AML-193 (cell line): Measurements from ENCODE around the gene ARID1B.
A peak's percentile ranks its signal among the peaks of the same experiment; 100 is the strongest.

Experiments
- DNase-seq, 2 experiments: peaks; one replicate each; lab custom pipeline; 2025; lab: John Stamatoyannopoulos, UW

The ARID1B gene

DNA sequence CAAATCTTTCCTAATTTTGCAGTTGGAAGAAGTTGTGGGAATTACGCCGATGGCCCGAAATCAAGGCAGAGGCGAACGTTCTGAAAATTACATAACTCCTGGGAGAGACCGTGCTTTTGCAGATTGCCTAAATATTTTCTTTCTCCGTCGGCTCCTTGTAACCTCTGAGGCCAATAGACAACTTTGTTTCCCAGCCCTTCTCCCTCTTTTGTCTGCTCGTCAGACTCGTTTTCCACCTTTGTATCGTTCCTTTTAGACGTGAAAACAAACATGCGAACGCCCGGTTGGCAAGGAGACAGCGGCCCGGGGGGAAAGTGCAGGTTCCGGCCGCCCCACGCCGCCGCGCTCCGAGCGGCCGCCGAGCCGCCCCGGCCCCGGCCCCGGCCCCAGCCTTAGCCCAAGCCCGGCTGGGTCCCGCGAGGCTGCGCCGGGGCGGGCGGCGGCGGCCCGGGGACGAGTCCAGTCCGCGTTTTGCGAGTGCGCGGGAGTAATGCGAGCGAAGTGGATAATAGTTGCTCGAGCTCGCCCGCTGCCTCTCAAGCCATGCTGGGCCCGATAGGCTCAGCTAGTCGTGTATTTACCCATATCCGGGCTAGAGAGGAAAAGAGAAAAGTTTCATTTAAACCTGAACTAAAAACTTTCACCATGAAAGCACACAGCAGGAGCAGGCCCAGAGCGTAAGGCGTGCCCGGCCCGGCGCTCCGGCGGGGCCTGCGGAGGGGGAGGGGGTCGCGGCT, at the start of gene ARID1B:
Gene ARID1B, plus strand, starts transcription at position 539 of the 737 bp plus-strand sequence. CDS start 303 bp downstream, outside the sequence.
- peak; percentile 73 to 76 for DNase-seq

DNA sequence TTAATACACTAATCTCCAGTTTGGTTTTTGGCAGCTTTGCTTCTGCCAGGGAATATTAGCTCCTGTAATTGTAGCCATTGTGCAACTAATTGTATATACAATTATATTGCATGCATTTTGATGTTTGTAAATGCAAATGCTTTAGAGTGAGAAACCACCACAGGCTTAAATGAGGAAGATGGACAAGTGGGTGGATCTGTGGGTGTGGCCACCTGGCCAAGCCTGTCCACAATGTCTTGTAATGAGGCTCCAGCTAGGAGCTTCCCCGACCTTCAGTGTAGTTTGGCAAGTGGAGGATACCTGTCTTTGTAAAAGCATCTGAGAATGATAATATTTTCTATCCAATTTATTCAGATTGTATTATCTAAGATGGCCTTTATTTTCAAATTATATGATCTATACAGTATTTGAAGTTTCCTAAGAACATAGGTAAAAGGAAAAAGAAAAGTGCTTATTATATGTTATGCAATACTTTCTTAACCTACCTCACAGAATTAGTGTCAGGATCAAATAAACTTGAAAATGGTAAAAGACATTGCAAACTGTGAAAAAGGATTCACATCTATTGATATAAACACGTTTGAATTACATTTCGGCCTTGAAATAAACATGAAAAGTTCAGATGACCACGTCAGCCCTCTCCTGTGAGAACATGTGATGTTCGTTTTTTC, 49.3 kb upstream of the ARID1B start:
- no peak for DNase-seq

DNA sequence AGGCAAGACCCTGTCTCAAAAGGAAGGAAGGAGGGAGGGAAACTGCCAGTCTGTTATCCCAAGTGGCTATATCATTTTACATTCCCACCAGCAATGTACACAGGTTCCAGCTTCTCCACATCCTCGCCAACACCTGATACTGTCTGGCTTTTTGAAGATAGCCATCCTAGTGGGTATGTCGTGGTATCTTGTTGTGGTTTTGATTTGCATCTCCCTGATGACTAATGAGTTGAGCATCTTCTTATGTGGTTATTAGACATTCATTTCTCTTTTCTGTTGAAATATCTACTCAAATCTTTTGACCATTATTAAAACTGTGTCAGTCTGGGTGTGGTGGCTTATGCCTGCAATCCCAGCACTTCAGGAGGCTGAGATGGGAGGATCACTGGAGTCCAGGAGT, 47.9 kb upstream of the ARID1B start:
- DNase-seq: no peak

DNA sequence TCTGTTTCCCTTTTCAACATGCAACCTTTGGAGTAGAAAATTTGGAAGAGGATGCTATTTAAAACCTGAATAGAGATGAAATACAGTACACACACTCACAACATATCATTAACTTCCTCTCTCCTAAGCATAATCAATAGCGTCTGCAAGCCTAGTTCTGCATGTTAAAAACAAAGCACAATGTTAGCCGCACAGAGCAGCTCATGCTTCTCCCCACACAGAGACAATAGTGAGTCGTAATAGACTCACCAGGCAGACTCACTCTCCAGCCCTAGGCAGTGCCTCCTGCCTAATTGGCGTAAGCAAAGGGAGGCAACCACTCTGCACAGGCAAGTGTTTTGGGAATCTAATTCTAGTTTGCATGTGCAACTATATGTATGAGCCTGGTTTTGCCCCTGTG, 45.8 kb upstream of the ARID1B start:
- no peak for DNase-seq

DNA sequence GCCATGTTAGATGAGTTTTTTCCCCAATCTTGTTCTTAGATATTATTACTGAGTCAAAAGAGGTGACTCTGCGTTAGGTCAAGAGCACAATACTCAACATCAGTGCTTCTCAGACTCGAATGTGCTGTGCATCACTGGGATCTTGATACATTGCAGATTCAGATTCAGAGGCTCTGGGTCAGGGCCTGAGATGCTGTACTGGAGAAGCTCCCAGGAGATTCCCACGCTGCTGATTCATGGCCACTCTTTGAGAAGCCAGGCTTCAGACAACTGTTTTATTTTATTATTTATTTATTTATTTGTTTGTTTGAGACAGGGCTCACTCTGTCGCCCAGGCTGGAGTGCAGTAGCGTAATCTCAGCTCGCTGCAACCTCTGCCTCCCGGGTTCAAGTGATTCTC, 41.4 kb upstream of the ARID1B start:
- DNase-seq: no peak

DNA sequence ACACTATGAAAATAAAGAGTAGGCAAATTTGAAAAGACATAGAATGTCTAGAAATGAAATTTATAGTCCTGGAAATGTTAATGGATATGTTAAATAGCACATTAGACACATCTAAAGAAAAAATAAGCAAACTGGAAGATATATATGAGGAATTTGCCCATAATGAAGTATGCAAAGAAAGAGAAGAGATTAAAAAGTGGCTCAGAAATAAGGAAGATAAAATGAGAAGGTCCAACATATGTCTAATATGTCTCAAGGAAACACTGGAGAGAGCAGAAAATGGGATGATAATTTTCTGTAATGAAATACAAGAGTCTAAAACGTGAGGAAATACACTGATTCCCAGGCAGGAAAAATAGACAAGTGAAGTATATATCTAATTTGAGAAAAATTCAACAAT, 36.6 kb upstream of the ARID1B start:
- no peak for DNase-seq

DNA sequence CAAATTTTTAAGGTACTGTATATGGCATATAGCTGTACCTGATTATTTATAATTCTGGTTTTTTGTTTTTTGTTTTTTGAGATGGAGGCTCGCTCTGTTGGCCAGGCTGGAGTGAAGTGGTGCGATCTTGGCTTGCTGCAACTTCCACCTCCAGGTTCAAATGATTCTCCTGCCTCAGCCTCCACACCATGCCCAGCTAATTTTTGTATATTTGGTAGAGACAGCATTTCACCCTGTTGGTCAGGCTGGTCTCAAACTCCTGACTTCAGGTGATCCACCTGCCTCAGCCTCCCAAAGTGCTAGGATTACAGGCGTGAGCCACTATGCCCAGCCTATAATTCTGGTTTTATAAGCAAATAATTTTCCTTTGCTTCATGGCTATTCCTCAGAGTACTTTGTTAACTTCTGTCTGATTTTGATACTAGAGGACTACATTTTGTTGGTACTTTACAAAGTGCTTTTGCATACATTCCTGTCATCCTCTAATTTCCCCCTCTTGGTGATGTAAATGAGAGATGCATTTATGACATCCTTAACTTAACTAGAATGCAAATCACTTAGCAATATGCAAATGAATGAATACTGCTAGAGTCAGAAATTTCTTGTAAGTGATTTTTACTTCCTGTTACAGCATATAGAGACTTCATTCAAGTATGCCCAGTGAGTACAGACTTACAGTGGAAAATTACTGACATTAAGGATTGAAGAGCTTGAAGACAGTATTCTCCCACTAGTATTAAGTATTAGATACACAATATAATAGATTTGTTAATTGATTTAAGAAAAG, 35.7 kb upstream of the ARID1B start:
- DNase-seq: no peak

DNA sequence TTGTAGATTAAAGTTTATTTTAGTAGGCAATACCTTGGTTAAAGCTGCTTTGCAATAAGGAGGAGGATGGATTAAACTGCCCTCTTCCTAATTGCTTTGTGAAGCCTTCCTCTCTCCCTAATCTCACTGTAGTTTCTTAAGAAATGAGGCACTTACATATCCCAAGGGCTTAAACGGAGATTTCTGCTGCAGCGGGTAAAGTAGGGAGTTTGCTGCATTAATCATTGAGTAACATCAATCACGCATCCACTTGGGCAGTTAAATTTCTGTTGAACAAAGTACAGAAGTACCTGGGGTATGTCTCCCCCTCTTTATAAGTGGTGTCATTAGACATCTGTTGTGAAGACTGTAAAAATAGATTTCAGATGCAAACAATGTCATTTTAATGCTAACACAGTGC, 29.5 kb upstream of the ARID1B start:
- no peak for DNase-seq

DNA sequence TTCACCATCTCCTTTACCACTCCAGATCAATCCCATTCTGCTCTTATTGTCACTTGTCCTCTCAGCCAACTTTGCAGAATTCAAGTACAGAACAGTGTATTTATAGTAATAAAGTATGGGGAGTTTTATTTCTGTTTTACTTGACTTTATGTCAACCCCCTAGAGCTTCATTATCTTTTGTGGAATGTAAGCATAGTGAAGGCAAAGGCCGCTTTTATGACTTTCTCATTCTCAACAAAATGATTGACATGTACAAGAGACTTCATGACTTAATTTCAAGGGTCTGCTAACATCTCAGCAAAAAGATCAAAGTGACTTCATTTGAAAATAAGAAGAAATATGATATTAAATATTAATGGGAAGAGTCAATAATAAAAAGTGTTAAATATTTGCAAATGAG, 28.7 kb upstream of the ARID1B start:
- no peak for DNase-seq

DNA sequence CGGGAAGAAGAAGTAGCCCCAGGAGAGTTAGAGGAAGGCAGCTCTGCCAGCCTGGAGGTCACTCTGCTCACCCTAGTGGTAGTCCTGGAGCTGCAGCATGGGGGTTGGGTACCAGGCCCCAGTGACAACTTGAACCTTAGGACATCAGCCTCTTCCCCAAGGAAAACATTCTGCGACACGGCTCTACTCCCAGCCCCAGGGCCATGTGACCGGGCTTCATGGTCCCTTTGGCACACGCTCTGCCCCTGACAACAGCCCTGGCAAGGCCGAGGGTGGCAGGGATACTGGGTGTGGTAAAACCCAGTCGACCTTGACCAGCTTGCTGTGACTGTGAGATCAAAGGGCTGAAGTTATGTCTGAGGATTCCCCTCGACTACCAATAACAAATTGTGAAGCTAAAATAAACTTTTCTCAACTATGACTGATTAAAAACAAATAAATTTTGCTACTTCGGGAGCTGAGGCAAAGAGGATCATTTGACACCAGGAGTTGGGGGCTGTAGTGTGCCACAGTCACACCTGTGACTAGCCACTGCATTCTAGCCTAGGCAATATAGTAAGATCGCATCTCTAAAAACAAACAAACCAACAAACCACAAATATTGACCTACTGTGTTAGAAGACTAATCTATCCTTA, 24.4 kb upstream of the ARID1B start:
- DNase-seq: no peak

DNA sequence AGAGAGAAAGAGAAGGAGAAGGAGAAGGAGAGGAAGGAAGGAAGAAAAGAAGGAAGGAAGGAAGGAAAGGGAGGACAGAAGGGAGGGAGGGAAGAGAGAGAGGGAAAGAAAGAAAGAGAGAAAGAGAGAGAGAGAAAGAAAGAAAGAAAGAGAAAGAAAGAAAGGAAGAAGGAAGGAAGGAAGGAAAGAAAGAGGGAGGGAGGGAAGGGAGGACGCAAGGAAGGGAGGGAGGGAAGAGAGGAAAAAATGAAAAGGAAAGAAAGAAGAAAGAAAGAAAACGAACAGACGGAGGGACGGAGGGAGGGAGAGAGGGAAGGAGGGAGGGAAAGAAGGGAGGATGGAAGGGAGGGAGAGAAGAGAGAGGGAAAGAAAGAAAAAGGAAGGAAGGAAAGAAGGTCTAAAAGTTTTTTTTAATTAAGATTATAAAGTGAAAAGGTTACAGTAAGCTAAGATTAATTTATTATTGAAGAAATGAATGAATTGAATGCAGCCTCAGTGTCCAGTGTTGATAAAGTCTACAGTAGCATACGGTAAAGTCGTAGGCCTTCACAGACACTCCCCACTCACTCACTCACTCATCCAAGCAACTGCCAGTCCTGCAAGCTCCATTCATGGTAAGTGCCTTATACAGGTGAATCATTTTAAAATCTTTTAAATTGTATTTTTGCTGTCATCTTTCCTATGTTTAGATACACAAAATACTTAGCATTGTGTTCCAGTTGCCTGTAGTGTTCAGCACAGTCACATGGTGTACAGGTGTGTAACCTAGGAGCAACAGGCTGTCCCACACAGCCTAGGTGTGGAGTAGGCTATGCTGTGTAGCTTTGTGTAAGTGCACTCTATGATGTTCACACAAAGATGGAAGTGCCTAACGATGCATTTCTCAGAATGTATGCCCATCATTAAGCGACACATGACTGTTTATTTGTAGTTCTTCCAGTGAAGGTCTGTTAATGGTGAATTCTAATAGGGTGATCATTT, 20.3 kb upstream of the ARID1B start:
- no peak for DNase-seq

DNA sequence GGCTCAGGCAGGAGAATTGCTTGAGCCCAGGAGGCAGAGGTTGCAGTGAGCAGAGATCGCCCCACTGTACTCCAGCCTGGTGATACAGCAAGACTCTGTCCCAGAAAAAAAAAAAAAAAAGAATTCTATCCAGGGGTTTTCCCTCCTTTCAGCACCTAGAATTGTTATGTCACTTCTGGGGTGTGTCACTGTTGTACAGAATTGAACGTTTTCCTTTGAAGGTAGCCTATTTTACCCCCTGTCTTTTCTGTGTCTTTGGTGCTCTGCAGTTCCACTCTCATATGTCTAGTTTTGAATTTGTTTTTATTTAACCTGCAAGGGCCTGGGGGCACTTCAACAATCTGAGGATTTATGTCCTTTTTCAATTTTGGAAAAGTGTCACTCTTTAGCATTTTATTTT, 19.3 kb upstream of the ARID1B start:
- no peak for DNase-seq

DNA sequence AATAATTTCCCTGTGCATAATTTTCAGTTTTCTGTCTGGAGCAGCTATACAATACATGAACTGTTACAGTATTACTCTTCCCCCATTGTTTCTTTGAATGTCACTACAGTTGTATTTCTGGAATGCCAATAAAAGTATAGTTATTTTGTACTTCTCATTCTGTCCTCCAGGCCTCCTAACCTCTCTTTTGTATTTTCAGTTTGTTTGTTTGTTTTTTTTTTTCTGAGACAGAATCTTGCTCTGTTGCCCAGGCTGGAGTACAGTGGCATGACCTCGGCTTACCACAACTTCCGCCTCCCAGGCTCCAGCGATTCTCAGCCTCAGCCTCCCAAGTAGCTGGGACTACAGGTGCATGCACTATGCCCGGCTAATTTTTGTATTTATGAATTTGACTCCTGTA, 16.8 kb upstream of the ARID1B start:
- DNase-seq: no peak

DNA sequence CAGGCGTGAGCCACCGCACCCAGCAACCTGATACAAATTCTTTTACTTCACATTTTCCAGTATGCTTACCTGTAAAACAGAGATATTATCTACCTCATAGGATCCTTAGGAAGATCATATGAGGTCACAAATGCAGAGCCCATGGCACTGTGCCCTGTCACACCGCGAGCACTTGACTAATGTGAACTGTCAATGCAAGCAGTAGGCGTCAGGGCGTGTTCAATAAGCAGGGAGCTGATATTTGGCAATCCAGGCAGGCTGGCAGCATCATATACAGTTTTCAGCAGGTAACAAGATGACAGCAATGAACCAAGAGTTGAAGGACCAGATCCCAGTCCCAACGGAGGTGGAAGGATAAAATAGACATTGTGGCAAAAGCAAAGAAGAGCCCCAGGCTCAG, 14.6 kb upstream of the ARID1B start:
- DNase-seq: no peak

DNA sequence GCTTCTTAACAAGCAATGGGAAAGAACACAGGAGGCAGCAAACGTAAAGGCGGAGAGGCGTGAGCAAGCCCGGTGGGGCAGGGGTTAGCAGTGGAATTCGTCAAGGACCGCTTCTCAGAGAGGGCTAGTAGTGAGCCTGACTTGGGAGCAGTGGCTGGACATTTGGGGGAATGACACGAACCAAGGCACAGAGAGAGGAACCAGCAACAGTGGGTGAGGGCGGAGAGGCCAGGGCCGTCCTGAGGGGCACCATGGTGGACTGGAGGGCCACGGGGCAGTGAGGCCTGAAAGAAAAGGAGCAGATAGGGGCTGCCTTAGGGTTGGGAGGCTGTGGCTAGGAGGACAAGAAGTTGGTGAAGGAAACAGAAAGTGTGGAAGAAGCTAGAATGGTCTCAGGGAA, 12.1 kb upstream of the ARID1B start:
- no peak for DNase-seq

DNA sequence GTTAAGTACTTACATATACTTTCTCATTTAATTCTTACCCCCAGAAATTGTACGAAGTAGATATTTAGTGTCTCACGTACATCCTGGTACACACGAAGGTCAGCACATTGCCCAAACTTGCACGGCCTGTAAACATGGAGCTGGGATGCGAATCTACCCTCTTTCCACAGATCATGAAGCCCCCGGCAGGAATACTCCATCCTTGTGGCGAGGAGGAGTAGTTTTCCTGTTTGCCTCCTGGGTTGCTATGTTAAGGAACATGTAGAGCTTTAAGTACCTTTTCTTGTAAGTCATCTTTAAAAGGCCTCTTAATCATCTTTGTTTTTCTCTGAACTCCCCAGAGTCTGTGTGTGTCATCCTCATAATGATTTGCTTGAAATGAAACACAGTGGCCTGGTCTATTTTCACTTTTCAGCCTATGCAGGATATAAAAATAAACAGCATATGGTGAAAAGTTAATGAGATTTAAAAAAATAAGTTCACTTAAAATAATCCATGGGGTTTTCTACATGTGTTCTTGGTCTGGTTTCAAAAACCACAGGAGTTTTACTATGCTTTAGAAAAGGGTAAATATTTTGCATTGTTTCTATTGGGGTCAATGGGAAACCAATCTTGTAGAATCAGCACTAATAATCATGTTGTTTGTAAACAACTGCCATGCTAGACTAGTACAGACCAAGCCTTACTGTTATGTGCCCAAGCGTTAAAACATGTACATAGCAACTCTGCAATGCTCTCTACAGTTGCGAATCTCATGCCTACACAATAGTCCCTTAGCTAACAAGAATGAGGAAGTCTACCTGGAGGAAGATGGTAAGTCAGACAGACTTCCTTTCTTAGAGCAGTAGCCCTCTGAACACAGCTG, 9.3 kb upstream of the ARID1B start:
- peak; percentile 19 to 46 for DNase-seq

DNA sequence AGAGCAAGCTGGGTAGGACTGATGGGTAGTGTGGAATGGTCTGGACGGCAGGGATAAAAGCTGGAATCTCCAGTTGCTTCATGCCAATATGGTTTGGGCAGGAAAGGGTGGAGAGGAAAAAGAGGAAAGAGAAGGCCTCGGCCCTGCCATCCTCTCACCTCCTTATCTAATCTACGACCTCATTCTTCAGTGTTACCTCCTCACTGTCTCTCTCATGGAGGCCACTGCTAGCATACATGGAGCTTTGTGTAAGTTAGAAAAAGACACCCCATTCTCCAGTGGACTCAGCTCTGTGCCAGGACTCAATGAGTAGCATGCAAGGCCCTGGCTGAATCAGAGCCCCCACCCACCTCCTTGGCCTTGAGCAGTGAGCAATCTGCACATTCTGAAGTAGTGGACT, 6.1 kb upstream of the ARID1B start:
- DNase-seq: no peak

DNA sequence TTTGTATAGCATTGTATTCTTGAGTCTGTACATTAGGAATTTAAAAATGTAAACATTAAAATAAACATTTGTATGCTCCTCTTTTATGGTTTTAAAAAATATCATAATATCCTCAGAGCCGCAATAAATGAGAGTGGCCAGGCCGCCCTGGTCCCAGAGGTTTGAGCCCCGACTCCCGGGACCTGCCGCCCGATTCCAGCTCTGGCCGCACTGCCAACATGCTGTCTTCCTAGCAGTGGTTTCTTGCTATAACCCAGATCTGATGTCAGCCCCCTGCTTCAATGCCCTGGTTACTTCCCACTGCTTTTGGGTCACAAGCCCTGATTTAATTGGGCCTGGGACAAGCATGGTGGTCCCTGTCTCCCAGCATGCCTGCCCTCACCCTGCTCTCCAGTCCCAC, 5.4 kb upstream of the ARID1B start:
- DNase-seq: no peak

DNA sequence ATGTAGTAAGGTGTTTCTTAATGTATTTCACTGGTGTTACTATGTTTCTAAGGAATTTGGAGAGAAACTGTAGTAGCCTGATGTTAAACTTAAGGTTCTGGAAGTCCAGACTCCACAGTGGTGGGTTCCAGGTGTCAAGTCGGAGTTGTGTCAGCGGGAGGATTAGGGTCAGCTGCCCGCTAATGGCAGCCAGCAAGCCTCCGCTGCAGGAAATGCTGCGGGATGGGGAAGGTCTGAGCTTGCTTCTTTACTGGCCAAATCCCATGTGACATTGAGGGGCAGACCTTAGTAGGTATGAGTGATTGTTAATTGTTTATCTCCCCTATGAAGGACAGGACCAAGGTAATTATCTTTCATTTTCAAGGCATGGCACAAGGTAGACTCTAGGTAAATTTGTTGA, 3.7 kb upstream of the ARID1B start:
- no peak for DNase-seq
